Renal pelvis (tissue), 4 donors: ENCODE data around the gene ZC3H12D. TPM values are rescaled to one million over a fixed set of nuclear protein-coding genes. Genes with fewer than 3 reads are reported as not detected.

Source experiments
- DNase-seq: peaks from one replicate; pipeline ENCODE4 v3.0.0-alpha.2; 2013
- polyA plus RNA-seq, 3 donors: library from polyadenylated mRNA; unstranded; fragments of 120-200 nt; gene quantifications; one replicate each; pipeline ENCODE4 v1.2.1, GENCODE V29; 2013; ENCODE audit not compliant: insufficient read length in 3 of 3

ZC3H12D gene
- polyA plus RNA-seq, 3 donors, result 0.27 to 0.65 (median 0.29) TPM

DNA sequence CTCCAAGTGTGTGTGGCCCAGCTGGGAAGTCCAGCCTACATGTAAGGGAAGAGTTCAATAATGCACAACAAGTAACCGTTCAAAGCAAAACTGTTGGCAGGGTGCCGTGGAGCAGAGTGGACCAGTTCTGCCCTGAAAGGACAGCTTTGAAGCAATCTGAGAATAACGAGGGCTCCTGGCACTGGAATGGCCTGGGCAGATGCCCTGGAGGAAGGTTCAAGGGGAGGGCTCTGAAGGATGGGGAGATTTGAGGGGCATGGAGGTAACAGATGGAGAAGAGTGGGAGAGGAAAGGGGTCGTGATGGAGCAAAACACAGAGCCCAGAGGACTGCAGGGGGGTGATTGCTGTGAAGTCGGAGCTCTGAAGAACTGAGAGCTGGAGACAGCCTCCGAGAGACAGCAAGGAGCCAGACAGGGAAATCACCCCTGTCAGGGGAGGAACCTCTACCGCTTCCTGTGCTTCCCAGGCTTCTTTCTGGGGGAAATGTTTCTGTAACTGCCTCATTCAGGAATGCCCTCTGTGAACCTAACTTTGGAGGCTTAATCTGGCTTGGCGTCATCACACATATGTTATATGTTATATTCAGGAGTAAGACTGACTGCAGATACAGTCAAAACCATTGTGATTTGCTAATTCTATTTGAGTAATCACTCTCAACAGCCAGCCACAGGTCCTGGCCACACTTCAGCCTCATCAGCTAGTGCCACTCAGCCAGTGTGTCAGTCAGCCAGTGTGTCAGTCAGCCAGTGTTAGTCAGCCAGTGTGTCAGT lies 41.2 kb downstream of the ZC3H12D start:
- DNase-seq, result no peak

DNA sequence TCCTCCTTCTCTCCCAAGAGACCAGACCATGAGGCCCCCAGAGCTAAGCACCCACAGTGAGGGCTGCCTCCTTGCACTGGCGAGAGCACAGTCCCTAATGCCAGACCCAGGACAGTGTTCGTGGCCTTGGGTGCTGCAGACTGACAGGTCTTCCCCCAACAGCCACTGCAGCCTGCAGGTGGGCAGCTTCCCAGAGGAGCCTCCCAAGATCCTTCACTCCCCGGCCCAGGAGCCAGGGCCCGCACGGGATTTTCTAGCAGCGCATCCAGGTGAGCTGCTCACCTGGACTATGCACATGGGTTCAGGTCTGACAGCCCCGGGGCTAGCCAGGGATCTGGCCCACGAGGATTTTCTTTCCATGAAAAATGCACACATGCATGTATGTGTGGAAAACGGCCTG lies 43.1 kb downstream of the ZC3H12D start:
- DNase-seq, result no peak

DNA sequence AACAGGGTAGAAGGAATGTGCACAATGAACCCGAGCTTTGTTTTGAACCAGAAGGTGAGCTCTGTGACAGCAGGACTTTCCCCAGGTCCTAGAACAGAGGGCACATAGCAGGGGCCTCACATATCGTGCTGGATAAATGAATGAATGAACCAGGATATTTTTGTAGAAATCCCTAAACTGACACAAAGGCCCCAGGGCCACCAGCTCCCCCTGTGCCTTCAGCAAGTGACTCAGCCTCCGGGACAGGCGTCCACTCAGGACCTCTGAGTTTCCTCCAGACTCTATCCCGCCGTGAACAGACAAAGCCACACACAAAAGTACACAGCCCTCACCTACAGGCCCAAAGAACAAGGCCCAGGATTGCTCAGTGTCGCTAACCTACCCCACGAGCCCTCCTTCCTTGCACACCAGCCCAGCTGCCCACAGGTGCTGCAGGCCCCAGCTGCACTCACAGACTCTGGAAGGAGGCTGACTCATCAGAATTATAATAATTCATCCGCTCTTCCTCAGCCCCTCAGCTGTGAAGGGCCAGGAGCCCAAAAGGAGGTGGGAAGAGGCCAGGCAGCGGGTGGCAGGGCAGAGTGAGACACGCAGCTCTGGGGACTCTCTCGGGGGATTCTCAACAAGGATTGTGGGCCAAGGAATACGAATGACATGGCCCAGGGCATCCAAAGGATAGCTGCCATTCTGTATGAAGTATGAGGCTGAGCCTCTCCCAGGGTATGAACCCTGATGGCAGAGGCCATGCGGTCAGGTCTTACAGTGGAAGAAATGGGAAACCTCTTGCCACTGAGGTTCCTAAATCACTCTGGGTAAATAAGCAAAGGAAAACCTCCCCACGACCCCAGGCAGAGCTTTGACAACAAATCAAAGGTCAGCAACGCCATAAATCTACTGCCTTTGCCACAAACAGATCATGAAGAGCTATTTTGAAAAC lies 43.8 kb downstream of the ZC3H12D start:
- DNase-seq, result peak; percentile 40

DNA sequence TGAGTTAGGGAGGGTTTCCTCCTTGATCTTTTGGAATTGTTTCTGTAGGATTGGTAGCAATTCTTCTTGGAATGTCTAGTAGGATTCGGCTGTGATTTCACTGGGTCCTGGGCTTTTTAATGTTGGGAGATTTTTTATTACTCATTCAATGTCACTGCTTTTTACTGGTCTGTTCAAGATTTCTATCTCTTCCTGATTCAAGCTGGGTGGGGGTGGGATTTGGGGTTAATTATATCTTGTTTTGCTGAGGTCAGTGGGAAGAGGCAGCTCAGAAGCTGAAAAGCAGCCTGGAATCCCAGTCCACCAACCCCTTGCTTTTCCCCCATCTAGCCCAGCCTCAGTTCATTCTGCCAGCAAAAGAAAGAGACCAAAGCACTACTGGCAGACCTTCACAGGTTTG lies 45.2 kb downstream of the ZC3H12D start:
- no peak for DNase-seq

DNA sequence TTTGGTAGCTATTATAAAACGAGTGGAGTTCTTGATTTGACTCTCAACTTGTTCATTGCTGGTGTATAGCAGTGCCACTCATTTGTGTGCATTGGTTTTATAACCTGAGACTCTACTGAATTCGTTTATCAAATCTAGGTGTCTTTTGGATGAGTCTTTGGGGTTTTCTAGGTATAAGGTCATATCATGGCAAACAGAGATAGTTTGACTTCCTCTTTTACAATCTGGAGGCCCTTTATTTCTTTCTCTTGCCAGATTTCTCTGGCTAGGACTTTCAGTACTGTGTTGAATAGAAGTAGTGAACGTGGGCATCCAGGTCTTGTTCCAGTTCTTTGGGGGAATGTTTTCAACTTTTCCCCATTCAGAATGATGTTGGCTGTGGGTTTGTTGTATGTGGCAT lies 46.0 kb downstream of the ZC3H12D start:
- no peak for DNase-seq

DNA sequence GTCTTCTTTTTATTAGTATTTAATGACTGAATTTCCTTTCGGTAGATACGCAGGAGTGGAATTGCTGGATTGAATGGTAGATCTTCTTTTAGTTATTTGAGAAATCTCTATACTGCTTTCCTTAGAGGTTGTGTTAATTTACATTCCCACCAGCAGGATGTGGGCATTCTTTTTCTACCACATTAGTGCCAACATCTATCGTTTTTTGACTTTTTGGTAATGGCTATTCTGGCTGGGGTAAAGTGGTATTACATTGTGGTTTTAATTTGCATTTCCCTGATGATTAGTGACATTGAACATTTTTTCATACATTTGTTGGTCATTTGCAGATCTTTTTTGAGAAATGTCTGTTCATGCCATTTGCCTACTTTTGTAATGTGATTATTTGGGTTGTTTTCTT lies 47.6 kb downstream of the ZC3H12D start:
- DNase-seq, result no peak

DNA sequence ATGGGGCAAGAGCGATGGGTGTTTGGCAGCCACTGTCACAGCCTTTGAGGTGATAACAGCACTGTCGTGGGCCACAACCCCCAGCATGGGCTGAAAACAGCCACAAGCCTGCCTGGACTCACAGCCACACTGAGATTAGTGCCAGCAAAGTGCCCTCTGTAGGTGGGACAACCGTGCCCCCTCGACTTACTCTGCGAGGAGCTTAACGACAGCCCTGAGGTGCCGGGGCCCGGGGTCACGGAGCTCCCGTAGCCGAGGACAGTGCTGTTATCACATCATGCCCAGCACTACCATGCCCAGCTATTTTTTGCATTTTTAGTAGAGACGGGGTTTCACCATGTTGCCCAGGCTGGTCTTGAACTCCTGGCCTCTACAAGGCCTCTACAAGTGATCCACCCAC lies 48.2 kb downstream of the ZC3H12D start:
- DNase-seq, result no peak

DNA sequence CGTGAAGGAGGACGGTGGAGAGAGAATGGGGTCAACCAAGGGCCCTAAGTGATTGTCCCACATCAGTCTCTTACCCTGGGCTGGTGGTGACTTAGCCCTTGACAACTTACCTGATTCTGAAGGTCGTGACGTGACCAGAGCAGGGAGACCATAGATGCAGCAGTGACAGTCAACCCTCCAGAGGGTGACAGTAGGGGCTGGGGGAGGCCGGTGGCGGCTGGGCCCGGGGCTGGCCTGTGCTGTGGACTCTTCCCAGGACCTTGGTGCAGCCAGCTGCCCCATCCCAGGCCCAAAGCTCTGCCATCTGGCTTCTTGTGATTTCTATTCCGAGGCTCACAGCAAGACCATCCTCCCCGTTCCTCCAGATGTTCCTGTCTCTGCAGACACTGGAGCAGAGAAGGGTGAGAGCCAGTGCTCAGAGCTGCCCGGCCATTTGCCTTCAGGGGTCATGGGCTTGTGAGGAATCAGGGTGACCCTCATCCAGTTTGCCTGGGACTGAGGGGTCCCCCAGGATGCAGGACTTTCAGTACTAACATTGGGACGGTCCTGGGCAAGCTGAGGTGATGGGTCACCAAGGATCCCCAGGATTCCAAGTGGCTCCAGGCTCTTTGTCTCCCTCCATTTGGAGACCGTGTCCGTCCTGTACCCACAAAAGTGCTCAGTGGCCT lies 48.8 kb downstream of the ZC3H12D start:
- no peak for DNase-seq

DNA sequence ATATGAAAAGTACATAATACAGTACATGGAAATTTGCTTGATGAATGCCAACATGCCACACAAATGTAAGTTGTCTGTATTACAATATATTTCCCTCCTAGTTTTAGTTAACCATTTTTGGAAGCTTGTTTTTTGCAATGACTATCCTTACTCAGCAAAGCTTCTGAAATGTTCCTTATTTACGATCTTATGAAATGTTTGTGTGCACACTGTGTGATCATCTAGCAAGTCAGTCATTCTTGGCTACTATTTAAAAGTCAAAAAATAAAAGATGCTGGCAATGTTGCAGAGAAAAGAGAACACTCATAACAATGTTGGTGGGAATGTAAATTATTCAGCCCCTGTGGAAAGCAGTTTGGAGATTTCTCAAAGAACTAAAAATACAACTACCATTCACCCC lies 50.9 kb downstream of the ZC3H12D start:
- no peak for DNase-seq

DNA sequence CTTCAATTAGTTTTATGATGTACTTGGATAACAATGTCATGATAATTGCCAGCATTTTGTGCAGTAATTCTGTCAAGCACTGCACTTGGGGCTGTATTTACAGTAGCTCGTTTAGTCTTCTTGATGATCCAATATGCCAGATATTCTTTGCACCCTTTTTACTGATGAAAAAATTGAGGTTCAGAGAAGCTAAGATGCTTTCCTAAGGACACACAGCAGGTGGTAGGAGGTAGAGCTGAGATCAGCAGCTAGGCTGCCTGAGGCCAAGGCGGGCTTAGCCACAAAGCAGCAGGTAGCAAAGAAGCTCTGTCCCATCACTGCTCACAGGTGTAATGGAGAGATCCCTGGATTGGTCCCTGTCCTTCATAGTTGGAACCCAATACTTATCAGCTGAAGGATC lies 51.4 kb downstream of the ZC3H12D start:
- DNase-seq, result no peak

DNA sequence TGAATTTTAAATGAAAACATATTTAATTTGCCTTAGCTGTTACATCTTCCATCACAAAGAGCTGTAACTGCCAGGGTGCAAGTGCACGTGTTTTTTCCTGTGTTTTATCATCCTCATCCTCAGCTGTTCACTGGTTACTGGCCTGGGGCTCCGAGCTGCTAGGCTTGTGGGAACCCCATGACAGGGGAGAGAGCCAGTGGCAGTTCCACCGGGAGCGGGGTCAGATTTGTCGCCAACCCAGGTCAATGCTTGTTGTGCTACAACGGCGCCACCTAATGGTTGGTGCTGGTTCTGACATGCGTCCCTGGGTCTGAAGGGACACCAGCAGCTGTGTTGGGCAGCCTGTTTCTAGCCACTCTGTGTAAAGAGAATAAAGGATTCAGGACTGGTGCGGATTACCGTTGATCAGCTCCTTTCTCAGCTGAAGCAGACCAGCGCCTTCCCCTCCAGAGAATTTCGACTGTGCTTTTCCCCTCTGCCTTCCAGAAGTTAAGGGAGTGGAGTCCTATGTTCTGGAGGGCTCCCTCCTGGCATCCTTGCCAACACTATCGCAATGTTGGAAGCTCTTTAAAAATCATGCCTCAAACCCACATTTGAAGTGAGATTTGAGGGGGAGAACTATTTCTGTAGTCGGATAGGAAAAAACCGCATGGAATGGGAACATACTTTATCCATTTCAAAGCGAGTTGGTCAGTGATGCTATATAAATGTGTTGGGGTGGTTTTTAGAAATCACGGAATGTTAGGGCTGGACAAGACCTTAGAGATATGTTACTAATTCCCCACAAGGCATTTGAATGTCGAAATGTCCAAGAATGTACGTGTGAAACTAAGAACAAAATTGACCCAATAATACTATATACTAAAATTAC lies 52.7 kb downstream of the ZC3H12D start:
- peak; percentile 80 for DNase-seq

DNA sequence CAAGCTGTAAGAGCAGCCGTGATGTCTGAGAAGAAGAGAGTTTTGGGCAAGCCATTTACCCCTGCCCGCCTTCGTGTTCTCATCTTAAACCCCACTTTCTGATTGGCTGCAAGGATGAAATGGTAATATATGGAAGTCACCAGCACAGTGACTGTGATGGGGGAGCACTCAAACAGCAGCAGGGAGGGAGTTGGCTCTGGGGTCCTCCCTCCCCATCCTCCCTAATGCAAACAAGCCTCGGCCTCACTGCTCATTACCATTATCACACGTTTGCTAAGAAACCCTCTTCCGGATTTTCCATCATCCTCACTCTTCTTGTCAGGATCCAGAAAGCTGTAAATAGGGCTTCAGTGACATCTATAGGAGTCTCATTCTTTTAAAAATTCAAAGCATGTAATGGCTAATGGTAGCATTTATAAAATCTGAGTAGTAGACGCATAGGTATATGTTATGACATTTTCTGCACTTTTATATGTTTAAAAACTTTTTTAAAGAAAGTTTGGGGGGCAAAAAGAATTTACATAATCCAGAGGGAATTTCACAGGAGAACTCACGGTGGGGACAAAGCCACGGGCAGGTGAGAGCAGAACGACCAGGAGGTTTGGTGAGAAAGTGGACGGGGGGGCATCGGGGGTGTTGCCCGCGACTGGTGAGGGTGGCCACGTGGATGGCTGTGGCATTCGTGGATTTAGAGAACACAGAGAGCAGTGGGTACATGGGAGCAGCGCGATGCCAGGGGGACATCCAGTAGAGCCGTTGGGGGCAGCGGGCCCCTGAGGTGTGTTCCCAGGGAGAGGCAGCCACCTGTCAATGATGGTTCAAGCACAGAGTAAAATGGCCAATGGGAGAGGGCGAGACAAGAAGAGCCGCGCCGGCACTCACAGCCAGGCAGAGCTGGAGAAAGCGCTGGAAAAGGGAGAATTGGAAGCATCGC lies 55.1 kb downstream of the ZC3H12D start:
- DNase-seq, result no peak

DNA sequence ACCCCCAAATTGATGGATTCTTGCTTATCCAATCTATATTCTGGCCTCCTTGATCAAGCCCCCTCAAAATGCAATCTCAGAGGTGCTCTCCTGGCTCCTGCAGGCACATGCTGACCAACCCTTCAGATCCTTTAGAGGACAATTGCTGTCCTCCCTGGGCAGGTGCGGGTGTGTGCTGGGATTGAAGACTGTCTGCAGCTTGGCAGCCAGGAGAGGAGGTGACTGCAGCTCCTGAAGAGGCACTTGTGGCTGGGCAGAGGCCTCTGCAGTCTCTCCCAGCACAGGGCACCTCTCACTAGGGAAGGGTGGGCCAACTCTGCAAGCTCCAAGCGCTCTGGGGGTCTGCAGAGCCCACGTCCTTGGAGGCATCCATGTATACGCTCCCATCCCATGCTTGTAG lies 56.2 kb downstream of the ZC3H12D start:
- DNase-seq, result no peak

DNA sequence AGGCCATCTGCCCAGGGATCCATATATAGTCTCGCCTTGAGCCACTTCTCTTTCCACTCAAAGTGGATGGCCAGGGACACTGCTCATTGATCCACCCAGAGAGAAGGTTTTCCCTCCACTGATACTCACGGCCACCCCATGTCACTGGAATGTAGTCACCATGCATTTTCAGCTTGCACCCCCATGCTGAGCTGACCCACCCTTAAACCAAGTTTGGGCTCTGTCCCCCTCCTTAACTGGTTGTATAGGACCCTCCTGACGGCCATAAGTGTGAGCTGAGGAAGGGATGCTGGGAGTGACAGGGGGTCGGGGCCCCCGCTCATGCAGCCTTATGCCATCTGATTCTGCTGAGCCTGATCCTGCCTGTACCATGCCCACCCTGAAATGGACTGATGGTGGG lies 59.1 kb downstream of the ZC3H12D start:
- no peak for DNase-seq

DNA sequence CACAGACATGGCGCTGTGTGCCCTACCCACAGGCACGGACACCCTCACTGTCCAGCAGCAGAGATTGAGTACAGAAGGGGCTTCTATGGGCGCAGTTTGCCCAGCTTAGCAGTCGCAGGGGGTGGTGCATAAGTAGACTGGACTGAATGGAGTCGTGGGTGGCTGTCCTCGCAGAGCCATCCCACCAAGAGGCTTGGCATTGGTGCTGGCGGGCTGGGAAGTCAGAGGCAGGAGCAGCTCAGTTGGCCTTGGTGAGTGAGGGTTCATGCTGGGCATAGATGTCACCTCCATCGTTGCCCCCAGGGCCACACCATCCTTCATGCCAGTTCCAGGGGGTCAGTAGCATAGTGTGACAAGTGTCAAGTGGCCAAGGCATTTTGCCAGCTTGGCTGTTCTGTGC lies 59.6 kb downstream of the ZC3H12D start:
- no peak for DNase-seq

DNA sequence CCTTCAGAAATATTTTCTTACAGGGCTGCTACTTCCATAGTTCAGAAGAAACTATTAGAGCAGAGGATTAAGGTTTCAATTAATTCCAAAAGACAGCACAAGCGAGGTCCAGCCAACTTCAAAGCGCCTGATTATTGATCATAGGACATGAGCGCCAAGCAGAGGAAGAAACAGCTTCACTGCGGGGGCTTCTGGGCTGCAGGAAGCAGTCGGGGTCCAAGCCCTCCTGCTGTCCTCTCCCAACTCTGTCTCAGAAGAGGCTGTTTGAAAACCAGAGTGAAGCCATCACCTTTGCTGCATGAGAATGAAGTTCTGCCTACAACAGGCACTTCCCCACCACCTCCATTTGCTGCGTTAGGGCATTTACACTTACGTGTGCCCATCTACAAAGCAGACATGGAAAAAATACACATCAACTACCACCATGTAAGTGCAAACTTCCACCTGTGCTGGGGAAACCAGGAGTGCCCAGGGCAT lies 60.8 kb downstream of the ZC3H12D start:
- DNase-seq, result no peak

DNA sequence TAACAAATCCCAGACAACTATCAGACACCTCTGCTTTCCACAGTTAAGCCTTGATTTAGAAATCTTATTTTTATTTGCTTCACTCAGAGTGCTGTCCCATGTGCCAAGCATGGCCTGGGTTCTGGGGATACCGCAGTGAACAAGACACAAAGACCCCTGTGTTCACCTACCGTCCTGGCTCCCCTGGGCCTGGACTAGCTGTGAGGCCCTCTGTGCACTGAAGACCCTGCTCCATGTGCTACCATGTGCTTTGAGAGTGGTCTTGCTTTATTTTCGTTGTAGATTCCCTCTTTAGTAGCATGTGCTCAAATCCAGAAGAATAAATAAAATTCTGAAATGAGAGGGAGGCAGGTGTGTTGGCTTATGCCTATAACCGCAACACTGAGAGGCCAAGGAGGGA lies 62.2 kb downstream of the ZC3H12D start:
- DNase-seq, result no peak

DNA sequence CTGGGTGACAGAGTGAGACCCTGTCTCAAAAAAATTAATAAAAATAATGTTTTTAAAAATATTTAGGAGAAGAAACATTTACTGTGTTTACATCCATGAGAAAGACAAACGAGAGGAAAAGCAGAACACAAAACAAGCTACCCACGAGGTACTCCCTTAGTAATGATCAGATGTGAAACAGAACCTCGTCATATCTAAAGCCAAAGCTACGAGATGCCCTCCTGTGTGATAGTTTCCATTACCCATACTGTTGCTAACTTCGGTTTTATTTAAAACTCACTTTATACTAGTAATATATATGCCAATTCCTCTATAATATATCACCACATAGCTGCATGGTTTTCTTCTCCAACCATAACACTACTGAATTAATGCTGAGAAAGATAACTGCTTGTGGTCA lies 63.7 kb downstream of the ZC3H12D start:
- no peak for DNase-seq

DNA sequence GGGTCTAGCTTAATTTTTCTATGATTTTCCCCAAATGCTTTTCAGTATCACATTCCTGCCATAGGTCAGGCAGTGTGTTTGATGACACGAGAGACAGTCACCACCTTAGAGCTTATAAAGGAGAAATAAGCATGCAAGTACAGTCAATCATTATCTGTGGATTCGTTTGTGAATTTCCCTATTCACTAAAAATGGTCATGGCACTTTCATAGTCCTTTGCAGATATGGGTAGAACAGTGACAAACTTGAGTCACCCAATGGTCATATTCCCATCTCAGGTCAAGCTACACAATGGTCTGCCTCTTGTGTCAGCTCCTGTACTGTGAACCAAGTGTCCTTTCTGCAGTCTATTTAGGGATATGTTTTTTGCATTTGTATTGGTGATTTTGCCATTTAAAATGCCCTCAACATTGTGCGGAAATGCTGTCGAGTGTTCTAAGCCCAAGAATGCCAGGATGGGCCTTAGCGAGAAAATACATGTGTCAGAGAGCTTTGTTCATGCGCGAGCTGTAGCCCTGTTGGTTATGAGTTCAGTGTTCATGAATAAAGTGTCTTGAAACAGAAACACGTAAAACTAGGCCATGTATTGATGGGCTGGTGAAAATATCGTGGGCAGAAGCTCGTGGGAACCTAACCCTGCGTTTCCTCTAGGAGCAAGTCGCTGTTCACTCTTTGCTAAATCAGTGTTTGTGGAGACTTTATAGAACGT lies 65.0 kb downstream of the ZC3H12D start:
- no peak for DNase-seq

DNA sequence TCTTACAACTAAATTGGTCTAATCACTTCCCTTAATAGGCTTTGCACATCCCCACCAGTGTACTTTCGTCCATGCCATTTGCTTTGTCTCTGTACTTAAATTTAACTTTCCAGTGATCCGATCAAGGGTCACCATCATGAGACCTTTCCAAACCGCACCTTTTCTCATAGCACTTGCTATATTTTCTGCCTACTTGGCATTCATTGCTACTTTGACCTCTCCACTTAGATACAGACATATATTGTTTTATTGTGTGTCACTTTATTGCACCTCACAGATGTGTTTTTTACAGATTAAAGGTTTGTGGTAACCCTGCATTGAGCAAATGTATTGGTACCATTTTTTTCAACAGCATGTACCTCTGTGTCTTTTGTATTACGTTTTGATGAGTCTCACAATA lies 70.0 kb downstream of the ZC3H12D start:
- DNase-seq, result no peak
